HG03135 (cell line): ENCODE data around the gene MAST2.

Experiments
- ATAC-seq: cut with Tn5 transposase; IDR thresholded peaks from one replicate; pipeline ENCODE4 v1.9.1; 2021; ENCODE audit warnings: mild to moderate bottlenecking, moderate library complexity; ENCODE audit not compliant: unreplicated experiment

The MAST2 gene

DNA sequence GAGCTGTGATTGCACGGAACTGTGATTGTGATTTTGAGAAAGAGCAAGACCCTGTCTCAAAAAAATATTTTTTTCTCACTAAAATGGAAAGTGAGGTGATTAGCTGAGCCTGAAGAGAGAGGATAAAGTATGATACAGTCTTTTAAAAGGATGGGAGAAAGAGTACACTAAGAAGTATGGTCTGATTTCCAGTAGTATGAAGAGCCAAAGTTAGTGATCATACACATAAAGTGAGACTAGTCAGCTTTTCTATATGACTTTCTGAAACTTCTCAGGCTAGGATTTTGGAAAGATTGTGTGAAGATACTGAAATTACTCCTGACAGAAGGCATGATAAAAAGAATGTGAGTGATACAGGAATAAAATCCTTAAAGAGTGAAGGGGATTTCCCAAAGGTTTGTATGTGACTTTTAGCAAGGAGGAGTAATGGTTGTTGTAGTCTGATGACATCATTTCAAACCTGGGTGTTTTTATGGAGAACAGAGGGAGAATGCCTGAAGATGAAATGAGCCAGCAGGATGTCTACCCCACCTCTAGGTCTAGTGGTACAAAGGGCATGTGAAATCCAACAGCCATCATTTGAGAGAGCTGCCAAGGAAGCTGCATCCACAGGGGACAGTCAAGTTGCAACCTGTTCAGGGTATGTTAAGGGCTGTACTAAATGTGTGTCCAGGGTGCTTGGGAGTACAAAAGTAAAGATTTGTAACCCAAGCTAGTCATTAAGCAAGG, 171.3 kb downstream of the MAST2 start:
- ATAC-seq: no peak

DNA sequence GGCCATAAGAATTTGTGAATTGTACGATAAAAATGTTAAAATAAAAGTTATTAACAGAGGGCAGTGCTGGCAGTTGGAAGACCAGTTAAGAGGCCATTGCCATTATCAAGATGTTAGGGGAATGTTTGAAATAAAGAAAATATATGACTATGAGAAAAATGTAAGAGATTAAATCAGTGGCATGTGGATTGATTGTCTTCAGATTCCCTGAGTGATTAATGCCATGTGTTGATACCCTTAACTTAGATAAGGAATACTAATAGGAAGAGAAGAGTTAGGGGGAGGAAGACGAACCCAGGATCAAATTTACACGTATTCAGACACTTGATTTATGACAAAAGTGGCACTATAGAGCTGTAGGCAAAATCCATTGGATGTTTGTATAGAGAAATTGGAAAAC, 173.2 kb downstream of the MAST2 start:
- no peak for ATAC-seq

- no peak for ATAC-seq
These were observed 175.8 kb downstream of the MAST2 start for GRCh38 chr1:45979074-45979777.

GRCh38 chr1:45979778-45980176, 176.4 kb downstream of the MAST2 start:
- no peak for ATAC-seq

DNA sequence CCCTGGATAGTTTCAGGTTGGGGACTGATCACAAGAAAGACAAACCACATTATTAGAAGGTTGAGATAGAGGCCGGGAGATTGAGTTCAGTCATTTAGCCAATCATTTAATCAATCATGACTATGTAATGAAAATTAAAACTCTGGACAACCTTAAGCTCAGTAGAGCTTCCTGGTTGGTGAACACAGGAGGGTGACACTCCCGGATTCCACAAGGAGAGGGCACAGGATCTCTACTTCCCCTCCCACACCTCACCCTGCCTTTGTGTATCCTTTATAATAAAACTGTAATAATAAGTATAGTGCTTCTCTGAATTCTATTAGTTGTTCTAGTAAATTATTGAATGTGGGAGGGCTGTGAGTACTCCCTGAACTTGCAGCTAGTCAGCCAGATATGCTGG, 178.9 kb downstream of the MAST2 start:
- no peak for ATAC-seq

DNA sequence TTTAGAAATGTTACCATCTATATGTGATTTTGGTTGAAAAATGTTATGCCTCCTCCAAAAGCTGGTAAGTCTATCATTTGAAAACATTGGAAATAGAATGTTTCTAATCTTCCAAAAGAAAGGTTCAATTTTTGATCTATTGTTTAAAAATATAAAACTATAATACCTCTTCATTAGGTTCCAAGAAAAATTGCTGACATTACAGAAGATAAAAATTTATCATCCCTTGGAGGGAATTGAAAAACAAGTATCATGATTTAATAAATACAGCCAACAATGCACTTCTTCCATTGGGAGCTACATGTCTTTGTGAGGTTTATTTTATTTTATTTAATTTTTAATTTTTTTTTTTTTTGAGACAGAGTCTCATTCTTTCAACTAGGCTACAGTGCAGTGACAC, 180.6 kb downstream of the MAST2 start:
- no peak for ATAC-seq

GRCh38 chr1:45987204-45987603, 183.8 kb downstream of the MAST2 start:
- no peak for ATAC-seq

GRCh38 chr1:45989249-45989648, 185.8 kb downstream of the MAST2 start:
- no peak for ATAC-seq

- ATAC-seq: no peak
These were observed 191.0 kb downstream of the MAST2 start for GRCh38 chr1:45994423-45994822.

GRCh38 chr1:45995298-45995697, 191.9 kb downstream of the MAST2 start:
- ATAC-seq: no peak

DNA sequence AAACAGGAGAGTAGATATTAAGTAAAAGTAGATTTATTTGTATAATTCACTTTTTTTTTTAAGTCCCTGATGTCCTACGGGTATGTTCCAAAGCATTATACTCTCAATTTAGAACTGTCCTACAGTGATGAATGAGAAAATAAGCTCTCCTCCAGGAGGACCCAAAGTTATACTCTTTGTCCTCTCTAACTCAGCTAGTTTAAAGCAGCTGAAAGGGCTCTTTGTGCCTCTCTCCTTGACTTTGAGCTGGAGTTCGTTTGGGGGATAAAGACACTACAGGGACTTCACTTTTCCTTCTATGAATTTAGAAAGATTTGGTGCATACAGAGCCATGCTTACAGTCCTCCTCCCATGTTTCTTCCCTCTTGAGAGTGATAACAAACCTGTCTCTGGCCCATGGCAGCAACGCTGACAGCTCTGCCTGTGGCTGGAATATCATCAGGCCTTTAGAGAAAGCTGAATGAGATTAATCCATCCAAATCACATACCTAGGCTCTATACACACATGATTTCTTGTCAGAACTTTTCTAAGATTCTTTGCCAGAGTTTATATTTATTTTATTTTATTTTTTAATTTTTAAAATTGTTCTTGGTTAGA, 194.7 kb downstream of the MAST2 start:
- ATAC-seq: no peak

DNA sequence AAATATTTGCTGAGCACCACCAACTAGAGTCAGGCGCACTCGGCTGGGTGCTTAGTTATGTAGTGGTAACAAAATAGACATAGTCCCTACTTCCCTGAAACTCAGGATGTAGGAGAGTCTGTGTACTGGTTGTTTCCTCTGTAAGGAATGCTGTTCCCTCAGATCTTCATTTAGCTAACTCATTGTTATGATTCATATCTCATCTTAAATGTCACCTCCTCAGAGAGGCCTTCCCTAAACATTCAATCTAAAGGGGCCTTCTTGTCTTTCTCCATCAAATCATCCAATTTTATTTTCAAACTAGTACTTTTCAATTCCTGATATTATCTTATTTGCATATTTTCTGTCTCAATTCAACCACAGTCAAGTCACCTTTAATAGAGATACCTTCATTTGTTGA, 196.1 kb downstream of the MAST2 start:
- ATAC-seq: no peak

DNA sequence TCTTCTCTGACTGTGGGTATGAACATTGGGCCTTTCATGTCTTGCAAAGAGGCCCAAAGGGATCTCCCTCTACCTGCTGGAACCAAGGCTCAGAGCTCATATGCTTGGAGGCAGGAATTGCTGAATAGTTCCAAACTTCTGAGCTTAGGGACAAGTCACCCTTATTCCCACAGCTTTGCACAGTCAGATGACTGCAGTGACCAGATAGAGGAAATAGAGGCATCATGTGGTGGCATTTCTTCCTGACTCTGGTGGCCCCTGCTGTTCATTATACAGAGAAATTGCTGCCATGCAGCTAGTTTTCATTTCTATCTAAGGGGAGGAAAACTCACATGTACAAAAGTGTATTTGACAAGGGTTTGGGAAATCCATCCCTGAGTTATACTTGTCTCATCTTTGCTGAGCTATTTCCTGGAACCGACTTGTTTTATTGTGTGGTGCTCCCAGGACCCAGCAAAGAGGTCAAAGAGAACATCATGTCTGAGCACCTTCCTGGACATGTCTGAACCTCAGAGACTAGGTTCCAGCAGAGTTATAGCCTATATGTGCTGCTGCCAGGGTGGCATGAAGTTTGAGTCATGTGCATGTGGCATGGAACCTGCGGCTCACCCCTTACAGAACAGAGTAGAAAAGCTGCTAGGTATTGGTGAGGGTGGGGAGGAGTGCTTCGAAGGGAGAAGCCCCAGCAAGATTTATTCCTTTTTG, 197.8 kb downstream of the MAST2 start:
- no peak for ATAC-seq

DNA sequence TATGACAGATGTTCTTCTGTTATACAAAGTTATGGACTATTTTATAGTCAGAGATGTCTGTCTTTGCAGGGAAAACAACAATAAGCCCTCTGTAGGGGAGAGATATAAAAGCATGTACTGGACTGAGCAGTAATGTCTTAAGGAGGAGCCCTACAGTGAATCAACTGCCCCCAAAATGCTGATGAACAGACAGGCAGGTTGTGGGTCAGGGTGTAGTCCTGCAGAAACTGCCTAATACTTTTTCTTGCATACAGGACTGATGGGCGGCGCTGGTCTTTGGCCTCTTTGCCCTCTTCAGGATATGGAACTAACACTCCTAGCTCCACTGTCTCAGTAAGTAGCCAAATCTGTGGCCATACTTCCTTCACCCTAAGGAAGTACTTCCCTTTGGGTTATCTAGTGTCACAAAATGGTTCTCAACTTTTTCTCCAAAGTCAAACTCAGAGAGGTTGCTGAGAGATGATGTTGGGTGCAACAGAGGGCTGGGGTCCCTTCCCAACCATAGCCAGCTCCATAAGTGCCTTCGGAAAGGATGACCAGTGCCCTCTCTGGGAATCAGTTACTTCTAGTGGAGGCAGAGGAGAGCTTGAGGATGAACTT, 199.2 kb downstream of the MAST2 start:
- no peak for ATAC-seq

DNA sequence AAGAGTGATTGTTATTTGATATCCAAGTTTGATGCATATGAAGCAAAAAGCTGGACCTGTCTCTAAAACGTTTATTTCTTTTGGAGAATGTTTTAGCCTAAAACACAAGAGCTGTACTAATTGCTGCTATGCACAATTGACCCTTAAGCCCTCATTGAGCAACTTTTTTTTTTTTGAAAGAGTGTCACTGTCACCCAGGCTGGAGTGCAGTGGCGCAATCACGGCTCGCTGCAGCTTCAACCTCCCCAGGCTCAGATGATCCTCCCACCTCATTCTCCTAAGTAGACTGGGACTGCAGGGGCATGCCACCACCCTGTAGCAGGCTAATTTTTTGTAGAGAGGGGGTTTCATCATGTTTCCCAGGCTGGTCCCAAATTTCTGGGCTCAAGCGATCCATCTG, 199.9 kb downstream of the MAST2 start:
- ATAC-seq: no peak

DNA sequence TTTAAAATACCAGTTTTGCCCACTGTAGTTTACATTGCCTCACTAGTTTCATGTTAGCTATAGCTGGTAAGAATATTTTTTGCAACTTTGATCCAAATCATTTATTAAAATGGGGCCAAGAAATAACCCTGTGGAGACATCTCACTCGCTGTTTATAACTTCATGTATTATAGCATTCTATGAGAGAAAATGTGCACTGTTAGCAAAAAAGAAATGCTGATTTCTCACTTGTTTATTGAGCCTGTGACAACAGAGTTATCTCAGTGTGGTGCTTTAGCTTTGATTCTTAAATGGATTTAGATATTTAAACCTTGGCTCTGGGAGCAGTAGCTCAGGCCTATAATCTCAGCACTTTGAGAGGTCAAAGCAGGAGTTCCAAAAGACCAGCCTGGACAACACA, 201.1 kb downstream of the MAST2 start:
- no peak for ATAC-seq

- no peak for ATAC-seq
These were observed 202.2 kb downstream of the MAST2 start for GRCh38 chr1:46005594-46005993.

- ATAC-seq: no peak
These were observed 205.2 kb downstream of the MAST2 start for GRCh38 chr1:46008585-46008984.

GRCh38 chr1:46010611-46011010, 207.2 kb downstream of the MAST2 start:
- no peak for ATAC-seq

DNA sequence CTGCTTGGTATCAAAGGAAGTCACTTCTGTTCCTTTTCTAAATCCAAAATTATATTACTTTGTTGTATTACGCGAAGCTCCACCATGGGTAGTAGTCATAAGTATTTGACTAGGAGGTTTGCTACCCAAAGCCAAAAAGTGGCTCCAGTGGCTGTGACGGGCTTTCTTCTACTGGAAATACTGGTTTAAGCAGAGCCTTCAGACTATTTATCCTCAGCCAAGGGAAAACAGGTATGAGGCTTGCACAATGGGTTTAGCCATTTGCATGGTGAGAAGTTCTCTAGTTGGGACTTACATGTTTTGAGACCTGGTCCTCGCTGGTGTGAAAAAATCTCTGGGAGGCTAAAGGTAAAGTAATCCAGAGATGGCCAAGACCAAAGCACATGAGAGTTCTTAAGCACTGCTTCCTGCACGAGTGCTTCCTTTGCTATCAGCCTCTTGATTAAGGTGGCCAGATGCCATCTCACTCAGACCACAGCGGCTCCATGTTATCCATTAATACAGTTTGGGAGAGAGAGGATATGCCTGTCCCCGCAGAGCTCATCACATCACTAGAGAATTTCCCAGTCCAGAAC, 207.8 kb downstream of the MAST2 start:
- no peak for ATAC-seq

- no peak for ATAC-seq
These were observed 208.8 kb downstream of the MAST2 start for GRCh38 chr1:46012236-46012635.
